GM19239 (cell line): Measurements from ENCODE around the gene TBP.
"Not testable (repeated sequence)": the region's sequence is repeated elsewhere in the genome, so short reads cannot be mapped to it uniquely, and the experiment has no call there.

Source experiments
- DNase-seq: peaks from one replicate; pipeline ENCODE4 v3.0.0; 2011; ENCODE audit warnings: low spot score; ENCODE audit not compliant: insufficient read length
- FAIRE-seq: peaks from 2 replicates; lab custom pipeline; 2011; peaks lifted over from hg19 to GRCh38; lab: Jason Lieb, UNC

TBP gene

DNA sequence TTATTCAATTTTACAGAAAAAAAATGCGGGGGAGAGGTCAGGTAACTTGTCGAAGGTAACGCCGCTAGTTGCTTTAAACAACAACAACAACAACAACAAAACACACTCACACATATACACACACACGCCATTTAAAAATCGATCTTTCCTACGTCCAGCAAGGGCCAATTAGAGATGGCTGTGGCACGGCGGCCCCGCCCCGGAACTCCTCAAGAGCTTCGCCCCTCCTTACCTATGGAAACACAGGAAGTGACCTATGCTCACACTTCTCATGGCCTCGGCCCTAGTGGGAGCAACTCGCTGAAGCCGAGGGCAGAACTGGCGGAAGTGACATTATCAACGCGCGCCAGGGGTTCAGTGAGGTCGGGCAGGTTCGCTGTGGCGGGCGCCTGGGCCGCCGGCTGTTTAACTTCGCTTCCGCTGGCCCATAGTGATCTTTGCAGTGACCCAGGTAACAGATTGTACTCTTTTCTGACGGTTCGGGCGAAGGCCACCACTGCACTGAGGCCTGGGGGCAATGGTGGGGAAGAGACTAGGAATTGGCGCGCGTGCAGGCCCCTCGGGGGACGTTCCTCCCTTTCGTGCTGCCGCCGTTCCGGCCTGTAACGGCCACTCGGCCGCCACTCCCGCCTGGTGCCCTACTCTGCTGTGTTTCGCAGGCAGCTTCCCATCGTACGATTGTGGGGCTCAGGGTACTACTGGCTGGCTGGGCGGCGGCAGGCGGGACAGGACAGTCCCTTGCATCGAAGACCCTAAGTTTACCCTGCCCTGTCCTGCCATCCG is at the start of gene TBP:
Gene TBP (plus strand): TSS at position 357 of the 783 bp plus-strand sequence. CDS start 2,661 bp downstream, outside the sequence.
- DNase-seq = peak; percentile 58
- FAIRE-seq = peak; percentile 96

DNA sequence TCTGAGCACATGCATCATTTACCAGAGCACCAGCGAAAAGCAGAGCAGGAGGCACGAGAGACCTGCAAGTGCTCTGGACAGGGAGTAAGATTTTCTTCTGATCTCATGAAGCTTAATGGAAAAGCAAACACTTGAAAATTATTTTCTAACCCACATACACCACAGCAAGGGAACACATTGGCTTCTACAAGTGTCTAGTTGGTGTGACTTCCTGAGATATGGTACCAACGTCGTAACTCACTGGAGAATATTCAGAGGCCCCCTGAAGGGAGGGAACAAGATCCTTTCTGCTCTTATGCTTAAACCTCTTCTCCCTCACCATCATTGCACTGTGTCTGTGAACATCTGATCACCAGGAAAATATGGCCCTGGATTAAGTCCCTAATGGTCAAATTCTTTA is 49.7 kb upstream of the TBP start:
- FAIRE-seq = no peak
- no peak for DNase-seq

DNA sequence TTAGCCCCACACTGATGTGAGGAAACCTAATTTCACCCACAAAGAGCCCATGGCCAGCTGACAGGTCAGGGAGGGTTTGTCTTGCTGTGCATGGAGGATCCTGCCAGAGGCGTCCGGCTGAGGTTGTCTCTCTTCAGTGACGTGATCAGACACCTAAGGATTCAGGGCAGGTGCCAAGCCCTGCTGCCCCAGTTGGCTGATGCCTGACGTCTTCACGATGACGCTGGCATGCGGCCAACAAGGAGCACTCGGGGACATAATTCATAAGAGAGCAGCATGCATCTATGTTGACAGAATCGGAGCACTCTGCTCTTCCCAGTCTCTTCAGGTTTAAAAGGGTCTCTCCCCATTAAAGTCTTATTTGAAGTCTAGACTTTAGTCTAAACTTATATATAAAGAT is 48.9 kb upstream of the TBP start:
- DNase-seq = no peak
- no peak for FAIRE-seq

DNA sequence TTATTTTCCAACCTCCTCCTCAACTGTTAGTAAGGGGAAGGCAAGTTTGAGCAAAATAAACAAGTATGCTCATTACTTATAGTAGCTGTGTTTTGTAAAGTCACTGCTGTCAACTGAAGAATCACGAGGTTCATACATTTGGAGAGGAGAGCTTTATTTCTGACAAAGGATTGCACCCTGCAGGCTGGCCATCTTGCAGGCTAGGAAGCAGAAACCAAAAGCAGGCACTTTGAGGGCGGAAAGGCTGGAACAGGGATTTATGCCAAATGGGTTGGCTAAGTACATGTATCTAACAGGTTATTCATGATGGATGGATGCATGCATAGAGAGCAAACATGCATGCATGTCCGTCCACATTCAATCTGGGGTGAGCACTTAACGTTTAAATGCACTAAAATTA is 47.7 kb upstream of the TBP start:
- FAIRE-seq = no peak
- DNase-seq = no peak

DNA sequence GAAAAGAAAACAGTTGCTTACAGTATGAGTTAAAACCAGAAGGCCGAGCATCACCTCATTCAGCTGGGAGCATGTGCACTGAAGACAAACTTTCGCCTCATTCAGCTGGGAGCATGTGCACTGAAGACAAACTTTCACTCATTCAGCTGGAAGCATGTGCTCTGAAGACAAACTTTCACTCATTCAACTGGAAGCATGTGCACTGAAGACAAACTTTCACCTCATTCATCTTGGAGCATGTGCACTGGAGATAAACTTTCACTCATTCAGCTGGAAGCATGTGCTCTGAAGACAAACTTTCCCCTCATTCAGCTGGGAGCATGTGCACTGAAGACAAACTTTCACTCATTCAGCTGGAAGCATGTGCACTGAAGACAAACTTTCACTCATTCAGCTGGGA is 46.4 kb upstream of the TBP start:
- not testable (repeated sequence) for DNase-seq, FAIRE-seq

DNA sequence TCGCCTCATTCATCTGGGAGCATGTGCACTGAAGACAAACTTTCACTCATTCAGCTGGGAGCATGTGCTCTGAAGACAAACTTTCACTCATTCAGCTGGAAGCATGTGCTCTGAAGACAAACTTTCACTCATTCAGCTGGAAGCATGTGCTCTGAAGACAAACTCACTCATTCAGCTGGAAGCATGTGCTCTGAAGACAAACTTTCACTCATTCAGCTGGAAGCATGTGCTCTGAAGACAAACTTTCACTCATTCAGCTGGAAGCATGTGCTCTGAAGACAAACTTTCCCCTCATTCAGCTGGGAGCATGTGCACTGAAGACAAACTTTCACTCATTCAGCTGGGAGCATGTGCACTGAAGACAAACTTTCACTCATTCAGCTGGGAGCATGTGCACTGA is 45.9 kb upstream of the TBP start:
- DNase-seq, FAIRE-seq: not testable (repeated sequence)

DNA sequence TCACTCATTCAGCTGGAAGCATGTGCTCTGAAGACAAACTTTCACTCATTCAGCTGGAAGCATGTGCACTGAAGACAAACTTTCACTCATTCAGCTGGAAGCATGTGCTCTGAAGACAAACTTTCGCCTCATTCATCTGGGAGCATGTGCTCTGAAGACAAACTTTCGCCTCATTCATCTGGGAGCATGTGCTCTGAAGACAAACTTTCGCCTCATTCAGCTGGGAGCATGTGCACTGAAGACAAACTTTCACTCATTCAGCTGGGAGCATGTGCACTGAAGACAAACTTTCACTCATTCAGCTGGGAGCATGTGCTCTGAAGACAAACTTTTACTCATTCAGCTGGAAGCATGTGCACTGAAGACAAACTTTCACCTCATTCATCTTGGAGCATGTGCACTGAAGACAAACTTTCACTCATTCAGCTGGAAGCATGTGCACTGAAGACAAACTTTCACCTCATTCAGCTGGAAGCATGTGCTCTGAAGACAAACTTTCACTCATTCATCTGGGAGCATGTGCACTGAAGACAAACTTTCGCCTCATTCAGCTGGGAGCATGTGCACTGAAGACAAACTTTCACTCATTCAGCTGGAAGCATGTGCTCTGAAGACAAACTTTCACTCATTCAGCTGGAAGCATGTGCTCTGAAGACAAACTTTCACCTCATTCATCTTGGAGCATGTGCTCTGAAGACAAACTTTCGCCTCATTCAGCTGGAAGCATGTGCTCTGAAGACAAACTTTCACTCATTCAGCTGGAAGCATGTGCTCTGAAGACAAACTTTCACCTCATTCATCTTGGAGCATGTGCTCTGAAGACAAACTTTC is 45.1 kb upstream of the TBP start:
- DNase-seq, FAIRE-seq: not testable (repeated sequence)

DNA sequence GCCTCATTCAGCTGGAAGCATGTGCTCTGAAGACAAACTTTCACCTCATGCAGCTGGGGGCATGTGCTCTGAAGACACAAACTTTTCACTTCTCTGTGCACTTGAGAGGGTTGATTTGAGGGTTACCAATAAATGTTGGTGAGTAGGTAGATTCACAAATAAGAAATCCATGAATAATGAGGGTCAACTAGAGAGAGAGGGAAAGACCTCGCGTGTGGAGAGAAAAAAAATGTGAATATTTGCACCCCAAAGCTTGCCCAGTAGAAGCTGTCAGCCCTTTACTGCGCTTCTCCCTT is 44.5 kb upstream of the TBP start:
- no peak for DNase-seq
- FAIRE-seq = no peak

DNA sequence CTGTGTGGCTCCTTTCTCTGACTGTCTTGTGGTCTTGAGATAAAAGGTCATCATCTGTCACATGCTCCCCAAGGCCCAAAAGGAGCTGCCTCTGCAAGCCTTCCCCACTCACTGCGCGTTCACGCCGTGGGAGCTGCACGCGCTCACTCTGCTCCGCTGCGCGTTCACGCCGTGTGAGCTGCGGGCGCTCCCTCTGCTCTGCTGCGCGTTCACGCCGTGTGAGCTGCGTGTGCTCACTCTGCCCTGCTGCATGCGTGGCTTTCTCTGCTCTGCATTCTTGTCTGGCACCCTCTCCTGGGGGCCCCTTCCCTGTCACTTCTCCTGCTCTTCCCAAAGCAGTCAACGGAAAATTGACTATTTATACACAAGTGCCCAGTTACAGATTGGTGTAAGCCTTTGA is 43.5 kb upstream of the TBP start:
- no peak for FAIRE-seq
- no peak for DNase-seq

DNA sequence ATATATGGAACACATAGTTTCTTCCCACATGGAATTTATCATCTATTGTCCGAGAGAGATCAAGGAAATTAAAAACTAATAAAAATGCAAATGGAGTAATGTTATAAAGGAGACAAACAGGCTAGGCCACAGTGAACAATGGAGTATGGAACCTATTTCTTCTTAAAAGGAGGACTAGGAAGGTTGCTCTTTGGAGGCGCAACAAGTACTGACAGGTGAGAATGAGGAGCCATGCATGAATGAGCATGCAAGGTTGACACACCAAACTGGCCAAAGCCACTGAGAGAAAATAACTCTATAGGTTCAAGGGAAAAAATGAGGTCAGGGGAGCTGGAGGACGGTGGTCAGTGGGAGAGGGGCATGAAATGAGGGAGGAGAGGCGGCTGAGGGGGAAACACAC is 41.9 kb upstream of the TBP start:
- DNase-seq = no peak
- no peak for FAIRE-seq

DNA sequence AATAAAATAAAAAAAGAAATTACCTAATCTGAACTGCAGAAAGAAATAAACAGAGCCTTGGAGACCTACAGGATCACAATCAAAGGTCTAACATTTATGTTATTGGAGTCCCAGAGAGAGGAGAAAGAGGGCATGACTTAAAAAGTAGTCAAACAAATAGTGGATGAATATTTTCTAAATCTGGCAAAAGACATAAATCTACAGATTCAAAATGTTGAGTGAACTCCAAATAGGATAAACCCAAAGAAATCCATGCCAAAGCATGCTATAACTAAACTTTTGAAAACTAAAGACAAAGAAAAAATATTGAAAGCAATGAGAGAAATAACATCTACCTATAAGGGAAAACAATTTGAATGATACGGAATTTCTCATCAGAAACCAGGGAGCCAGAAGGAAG is 39.3 kb upstream of the TBP start:
- DNase-seq (no peak), FAIRE-seq (no peak)

DNA sequence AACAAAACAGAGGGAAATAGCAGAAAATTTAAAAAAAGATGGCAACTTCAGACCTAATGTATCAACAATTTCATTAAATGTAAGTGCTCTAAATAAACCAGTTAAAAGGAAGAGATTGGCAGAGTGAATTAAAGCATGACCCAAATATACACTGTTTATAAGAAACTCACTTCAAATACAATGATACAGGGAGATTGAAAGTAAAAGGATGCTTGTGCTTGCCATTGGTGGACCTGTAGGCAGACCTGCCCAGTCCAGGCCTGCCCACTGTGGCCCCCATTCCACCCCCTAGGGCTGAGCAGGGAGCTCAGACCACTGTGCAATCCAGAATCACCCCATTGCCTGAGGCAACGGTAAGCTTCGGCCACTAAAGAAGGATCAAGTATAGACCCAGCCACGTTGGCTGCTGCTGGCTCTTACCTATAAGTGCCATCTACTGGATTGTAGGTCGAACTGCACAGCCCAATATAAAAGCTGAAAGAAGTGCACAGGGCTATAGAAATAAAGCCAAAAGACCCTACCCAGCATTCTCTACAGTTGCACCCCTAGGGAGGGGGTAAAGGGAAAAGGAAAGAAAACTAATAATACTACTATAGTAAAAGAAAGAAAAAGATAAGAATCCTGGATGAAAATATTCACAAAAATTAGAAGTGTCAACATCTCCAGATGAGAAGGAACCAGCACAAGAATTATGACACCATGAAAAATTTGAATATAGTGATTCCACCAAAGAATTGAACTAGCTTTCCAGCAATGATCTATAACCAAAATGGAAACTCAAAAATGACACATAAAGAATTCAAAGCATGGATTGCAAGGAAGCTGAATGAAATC is 37.2 kb upstream of the TBP start:
- peak; percentile 81 for FAIRE-seq
- peak; percentile 32 for DNase-seq

DNA sequence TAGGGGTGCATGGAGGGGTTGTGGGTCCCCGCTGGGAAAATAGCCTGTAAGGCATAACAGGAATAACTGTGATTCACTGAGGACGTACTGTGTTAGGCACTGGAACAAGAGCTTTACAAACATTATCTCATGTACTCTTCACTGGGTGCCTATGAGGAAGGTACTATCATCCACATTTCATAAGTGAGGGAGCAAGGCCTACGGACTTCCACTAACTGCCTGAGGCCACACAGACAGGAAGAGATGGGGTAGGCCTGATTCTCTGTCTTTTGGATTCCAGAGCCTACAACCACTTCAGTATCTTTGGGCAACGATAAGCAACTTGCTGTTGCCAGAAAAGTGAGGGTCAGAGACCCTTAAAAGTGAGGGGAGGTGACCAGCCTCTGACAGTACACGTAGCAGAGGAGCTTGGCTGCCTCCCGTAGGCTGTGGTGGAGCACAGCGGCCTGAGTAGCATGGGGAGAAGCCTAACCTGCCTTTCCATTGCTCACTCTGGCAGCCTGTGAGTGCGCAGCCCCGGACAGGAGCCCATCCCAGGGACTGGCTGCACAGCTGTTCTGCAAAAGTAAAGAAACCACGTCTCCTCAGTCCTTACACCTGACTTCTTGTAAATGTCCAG is 31.5 kb upstream of the TBP start:
- FAIRE-seq (no peak), DNase-seq (no peak)

DNA sequence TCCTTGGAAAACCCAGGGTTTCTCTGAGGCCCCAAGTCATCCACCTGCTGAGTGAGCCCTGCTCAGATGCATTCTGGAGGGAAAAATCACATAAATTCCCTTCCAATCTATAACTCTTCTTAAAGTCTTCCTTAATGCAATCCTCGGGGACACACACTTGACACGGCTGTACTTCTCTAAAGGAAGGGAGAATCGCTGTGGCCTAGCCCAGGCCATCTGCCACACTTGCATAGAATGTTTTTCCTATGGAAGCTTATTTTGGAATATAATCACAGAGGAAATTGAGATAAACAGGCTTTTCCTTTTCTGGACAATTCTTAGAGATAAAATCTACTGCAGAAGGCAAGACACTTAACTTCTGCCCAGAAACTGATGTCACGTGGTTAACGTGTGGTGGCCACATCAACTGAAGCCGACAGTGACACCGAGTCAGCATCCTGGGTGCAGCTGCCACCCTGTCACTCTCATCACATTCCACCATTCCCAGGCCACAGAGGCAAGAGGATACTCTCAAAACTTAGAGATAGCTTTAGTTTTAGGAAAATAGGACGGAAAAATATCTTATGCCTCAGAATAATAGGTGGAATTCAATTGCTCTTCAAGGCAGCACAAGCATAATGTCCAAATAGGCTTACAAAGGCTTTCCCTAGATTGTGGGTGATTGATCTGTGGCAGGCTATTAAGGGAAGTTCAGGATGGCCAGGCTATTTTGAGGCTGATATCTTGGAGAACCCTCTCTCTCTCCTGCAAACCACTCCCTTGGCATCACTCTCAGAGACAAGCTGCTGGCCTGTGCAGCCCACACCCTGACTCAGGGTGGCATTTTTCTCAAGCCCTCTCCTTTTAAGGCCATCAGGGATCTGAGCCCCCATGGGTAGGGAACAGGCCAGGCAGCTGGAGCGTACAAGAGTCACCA is 30.7 kb upstream of the TBP start:
- FAIRE-seq (peak; percentile 31), DNase-seq (no peak)

DNA sequence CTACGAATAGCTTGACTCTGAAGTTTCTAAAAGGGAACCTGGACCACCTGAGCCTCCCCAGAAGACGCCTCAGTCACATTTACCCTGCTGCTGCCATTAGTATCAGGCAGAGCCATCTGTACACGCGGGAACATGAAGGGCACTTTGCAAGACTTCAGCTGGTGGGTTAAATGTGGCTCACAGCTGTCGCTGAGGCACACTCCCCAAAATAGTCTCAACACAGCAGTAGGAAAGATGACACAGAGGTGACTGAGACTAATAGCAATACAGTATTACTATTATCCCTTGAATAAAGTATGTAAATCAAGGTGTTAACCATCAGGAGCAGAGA is 30.0 kb upstream of the TBP start:
- no peak for FAIRE-seq

DNA sequence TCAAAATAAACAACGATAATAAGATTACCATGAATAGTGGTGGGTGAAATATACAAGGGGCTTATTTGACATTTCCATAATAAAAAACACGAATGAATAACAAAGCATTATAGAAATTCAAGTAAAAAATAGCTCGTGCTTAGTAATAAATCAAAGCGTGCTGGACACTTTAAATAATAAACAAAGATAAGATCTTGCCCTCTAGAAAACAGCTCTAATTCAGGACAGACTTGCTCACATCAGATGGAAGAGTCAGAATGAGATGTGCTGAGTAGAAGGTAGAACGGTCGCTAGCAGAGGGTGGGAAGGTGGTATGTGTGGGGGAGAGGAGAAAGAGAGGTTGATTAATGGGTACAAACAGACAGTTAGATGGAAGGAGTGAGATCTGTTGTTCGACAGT is 28.4 kb upstream of the TBP start:
- FAIRE-seq (no peak), DNase-seq (no peak)

More for the DNA sequence above, 30.0 kb upstream of the TBP start:
- no peak for DNase-seq

DNA sequence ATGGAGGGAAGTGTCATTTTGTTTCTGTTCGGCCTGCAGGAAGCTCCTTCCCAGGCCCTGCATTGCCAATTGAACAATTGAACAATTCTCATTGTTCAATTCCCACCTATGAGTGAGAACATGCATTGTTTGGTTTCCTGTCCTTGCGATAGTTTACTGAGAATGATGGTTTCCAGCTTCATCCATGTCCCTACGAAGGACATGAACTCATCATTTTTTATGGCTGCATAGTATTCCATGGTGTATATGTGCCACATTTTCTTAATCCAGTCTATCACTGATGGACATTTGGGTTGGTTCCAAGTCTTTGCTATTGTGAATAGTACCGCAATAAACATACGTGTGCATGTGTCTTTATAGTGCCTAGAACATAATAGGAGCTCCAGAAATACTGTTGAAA is 26.2 kb upstream of the TBP start:
- not testable (repeated sequence) for FAIRE-seq, DNase-seq

DNA sequence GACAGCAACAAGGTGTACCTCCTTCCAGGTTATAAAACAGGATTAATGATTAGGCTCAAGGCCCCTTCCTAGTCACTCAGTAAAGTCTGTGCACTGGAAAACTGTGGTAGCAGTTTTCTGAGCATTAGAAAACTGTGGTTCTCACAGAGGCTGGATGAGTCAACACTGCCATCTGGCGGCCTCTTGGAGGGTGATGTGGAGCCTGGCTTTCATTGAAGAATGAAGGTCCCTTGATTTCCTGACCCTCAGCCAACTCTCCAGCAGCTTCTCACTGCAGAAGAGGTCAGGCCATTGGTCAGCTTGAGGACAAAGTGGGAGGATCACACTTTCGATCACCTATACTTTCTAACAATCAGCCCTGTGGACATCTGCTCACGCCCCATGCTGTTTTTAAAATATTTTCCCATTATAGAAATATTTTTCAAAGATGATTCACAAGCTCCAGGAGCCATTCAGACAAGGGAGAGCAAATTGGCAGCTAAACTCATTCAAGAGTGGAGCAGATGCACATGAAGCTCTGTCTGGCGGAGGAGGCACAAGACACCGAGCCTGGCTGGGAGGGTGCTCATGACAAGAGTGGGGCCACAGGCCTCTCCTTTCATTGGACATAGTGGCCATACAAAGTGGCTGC is 24.2 kb upstream of the TBP start:
- FAIRE-seq (peak; percentile 76), DNase-seq (peak; percentile 48)
